GM13977 (cell line): ENCODE results near the gene COA6.
"Not testable (repeated sequence)": the region's sequence is repeated elsewhere in the genome, so short reads cannot be mapped to it uniquely, and the experiment has no call there.

Experiments used
- DNase-seq: peaks from one replicate; pipeline ENCODE4 v3.0.0; 2012; ENCODE audit warnings: low spot score
- CTCF ChIP-seq: IDR thresholded peaks from 2 replicates; pipeline ENCODE4 v1.5.1; 2012; ENCODE audit warnings: mild to moderate bottlenecking, control low read depth; ENCODE audit not compliant: insufficient read depth; ENCODE audit errors: extremely low read depth, missing control alignments
- in situ Hi-C: fragments of 300-500 bp; cut with MboI; formaldehyde crosslinking; loops from one replicate; pipeline ENCODE4 v1.12.0; 2022; ENCODE audit warnings: low sequenced_read_pairs, low pct_unique_long_range_greater_than_20kb, mixed read lengths, inconsistent platforms; ENCODE audit not compliant: unreplicated experiment

Gene COA6

GRCh38 chr1:234369784-234370183, 3.5 kb upstream of the COA6 start:
- no peak for TF ChIP-seq CTCF
- DNase-seq: no peak
- in situ Hi-C loops: no loop called here

- in situ Hi-C loops: no loop called here
- TF ChIP-seq CTCF: no peak
- DNase-seq: no peak
Measured at GRCh38 chr1:234371414-234371813, 1.8 kb upstream of the COA6 start.

GRCh38 chr1:234372011-234372757, 1.1 kb upstream of the COA6 start:
- no peak for DNase-seq
- TF ChIP-seq CTCF: no peak
- in situ Hi-C loops: no loop called here

- TF ChIP-seq CTCF: no peak
- no peak for DNase-seq
- in situ Hi-C loops: no loop called here
Measured at GRCh38 chr1:234373959-234374254, 651 bp downstream of the COA6 start.

- DNase-seq: no peak
- no peak for TF ChIP-seq CTCF
- in situ Hi-C loops: no loop called here
Measured at GRCh38 chr1:234375672-234376071, 2.4 kb downstream of the COA6 start.

- DNase-seq, in situ Hi-C loops: not testable (repeated sequence)
Measured at GRCh38 chr1:234379591-234380109, 6.4 kb downstream of the COA6 start.

GRCh38 chr1:234381699-234382555, 8.7 kb downstream of the COA6 start:
- in situ Hi-C loops: no loop called here
- TF ChIP-seq CTCF: no peak
- no peak for DNase-seq
